ENCODE data around the gene SDHAF2. TPM values are rescaled to one million over a fixed set of nuclear protein-coding genes. Genes with fewer than 3 reads are reported as not detected.

SDHAF2 gene
- total RNA-seq, 2 donors from 2014 or later = 32.0 to 34.3 TPM

- DNase-seq (ENCODE audit: low spot score in 2 of 2) = no peak
Observed at GRCh38 chr11:61481806-61482205, 51.9 kb downstream of the SDHAF2 start.

GRCh38 chr11:61482513-61482912, 52.6 kb downstream of the SDHAF2 start:
- no peaks in the 10 kb centered on the region for H3K9me3 Mint-ChIP-seq
- ATAC-seq = peak; percentile 44 to 61
- peak in 1 of 2 donors; percentile 42 for DNase-seq (ENCODE audit: low spot score in 2 of 2)

More at GRCh38 chr11:61481806-61482205, 51.9 kb downstream of the SDHAF2 start:
- no peak for ATAC-seq
- no peaks in the 10 kb centered on the region for H3K36me3 Mint-ChIP-seq
- H3K27ac Mint-ChIP-seq = no peak overlapping the region
- no peaks in the 10 kb centered on the region for H3K9me3 Mint-ChIP-seq

GRCh38 chr11:61484541-61484940, 54.6 kb downstream of the SDHAF2 start:
- Mint-ChIP-seq H3K9me3 (no peaks in the 10 kb centered on the region), H3K36me3 (no peaks in the 10 kb centered on the region), H3K27ac (no peak overlapping the region)
- no peak for DNase-seq (ENCODE audit: low spot score in 2 of 2)
- ATAC-seq = no peak

More at GRCh38 chr11:61482513-61482912, 52.6 kb downstream of the SDHAF2 start:
- Mint-ChIP-seq H3K27ac (no peak overlapping the region), H3K36me3 (no peaks in the 10 kb centered on the region)

- no peak for DNase-seq (ENCODE audit: low spot score in 2 of 2)
- Mint-ChIP-seq H3K27ac (no peak overlapping the region), H3K36me3 (no peaks in the 10 kb centered on the region), H3K9me3 (no peaks in the 10 kb centered on the region)
- ATAC-seq = no peak
Observed at GRCh38 chr11:61485080-61485479, 55.2 kb downstream of the SDHAF2 start.

GRCh38 chr11:61486011-61486620, 56.2 kb downstream of the SDHAF2 start:
- ATAC-seq (no peak), DNase-seq (ENCODE audit: low spot score in 2 of 2) (no peak)
- Mint-ChIP-seq H3K9me3 (no peaks in the 10 kb centered on the region), H3K27ac (no peak overlapping the region), H3K36me3 (no peaks in the 10 kb centered on the region)

- DNase-seq (ENCODE audit: low spot score in 2 of 2) (no peak), ATAC-seq (peak in 1 of 2 donors; percentile 24)
- H3K9me3 Mint-ChIP-seq = no peaks in the 10 kb centered on the region
- no peak overlapping the region for H3K27ac Mint-ChIP-seq
- H3K36me3 Mint-ChIP-seq = no peaks in the 10 kb centered on the region
Observed at GRCh38 chr11:61486779-61487178, 56.9 kb downstream of the SDHAF2 start.

GRCh38 chr11:61487342-61488025, 57.6 kb downstream of the SDHAF2 start:
- Mint-ChIP-seq H3K36me3 (no peaks in the 10 kb centered on the region), H3K9me3 (no peaks in the 10 kb centered on the region)
- no peak for DNase-seq (ENCODE audit: low spot score in 2 of 2)

GRCh38 chr11:61488651-61489291, 58.8 kb downstream of the SDHAF2 start:
- no peaks in the 10 kb centered on the region for H3K36me3 Mint-ChIP-seq
- no peak for DNase-seq (ENCODE audit: low spot score in 2 of 2)
- no peak for ATAC-seq
- H3K27ac Mint-ChIP-seq = peak overlapping the region in 1 of 2 donors; percentile 9
- no peaks in the 10 kb centered on the region for H3K9me3 Mint-ChIP-seq

More at GRCh38 chr11:61487342-61488025, 57.6 kb downstream of the SDHAF2 start:
- ATAC-seq = no peak
- no peak overlapping the region for H3K27ac Mint-ChIP-seq

- ATAC-seq (no peak), DNase-seq (ENCODE audit: low spot score in 2 of 2) (no peak)
- Mint-ChIP-seq H3K27ac (no peak overlapping the region), H3K36me3 (no peaks in the 10 kb centered on the region), H3K9me3 (no peaks in the 10 kb centered on the region)
Observed at GRCh38 chr11:61489833-61490721, 60.2 kb downstream of the SDHAF2 start.

GRCh38 chr11:61491736-61492395, 61.9 kb downstream of the SDHAF2 start:
- no peak overlapping the region for H3K27ac Mint-ChIP-seq
- H3K9me3 Mint-ChIP-seq = no peaks in the 10 kb centered on the region
- DNase-seq (ENCODE audit: low spot score in 2 of 2) (no peak), ATAC-seq (no peak)
- no peaks in the 10 kb centered on the region for H3K36me3 Mint-ChIP-seq

- no peak for ATAC-seq
- no peak overlapping the region for H3K27ac Mint-ChIP-seq
- H3K36me3 Mint-ChIP-seq = no peaks in the 10 kb centered on the region
- DNase-seq (ENCODE audit: low spot score in 2 of 2) = no peak
- no peaks in the 10 kb centered on the region for H3K9me3 Mint-ChIP-seq
Observed at GRCh38 chr11:61494381-61494961, 64.5 kb downstream of the SDHAF2 start.

GRCh38 chr11:61495801-61496601, 66.1 kb downstream of the SDHAF2 start:
- DNase-seq (ENCODE audit: low spot score in 2 of 2) = no peak
- Mint-ChIP-seq H3K36me3 (no peaks in the 10 kb centered on the region), H3K9me3 (no peaks in the 10 kb centered on the region), H3K27ac (no peak overlapping the region)
- no peak for ATAC-seq

Data from activated naive CD4-positive, alpha-beta T cell treated with anti-CD3 and anti-CD28 coated beads, Interleukin-2, amount 50 U/mL, for 72 hours (primary cell).